PC-3 (cell line): Measurements from ENCODE around the gene EMC1. TPM values are rescaled to one million over a fixed set of nuclear protein-coding genes. Genes with fewer than 3 reads are reported as not detected.
A peak's percentile ranks its signal among the peaks of the same experiment; 100 is the strongest.

Source experiments
- ATAC-seq: fragments of 200-7000 bp; cut with Tn5 transposase; 2 replicates; pipeline ENCODE4 v1.9.1; 2020; ENCODE audit warnings: mild to moderate bottlenecking, moderate library complexity
- BruUV-seq: library from RNA; stranded (reverse); fragments of 400-500 nt; replicated peaks from 2 replicates; lab custom pipeline; 2021; lab: Mats Ljungman, UMichigan
- CTCF ChIA-PET: fragments of 300-600 bp; sonication (Branson Sonifier 250); formaldehyde crosslinking; loops from one replicate; lab custom pipeline; 2022; ENCODE audit warnings: antibody characterized with exemption; lab: Charles Lee
- POLR2A ChIA-PET: fragments of 300-600 bp; sonication (Branson Sonifier 250); formaldehyde crosslinking; loops from one replicate; lab custom pipeline; 2022; ENCODE audit warnings: antibody characterized with exemption; ENCODE audit not compliant: unreplicated experiment; lab: Charles Lee
- DNase-seq: peaks from one replicate; pipeline ENCODE4 v3.0.0-alpha.2; 2015
- H2AFZ ChIP-seq: fragments of 300-600 bp; sonication (generic); 2 replicates; pipeline ENCODE4 v1.6.0; 2016; ENCODE audit warnings: antibody characterized with exemption, low read length
- H3F3A ChIP-seq: fragments of 300-600 bp; sonication (generic); one replicate; pipeline ENCODE4 v1.6.0; 2017; ENCODE audit warnings: antibody characterized with exemption, low read length, control low read depth, mild to moderate bottlenecking; ENCODE audit not compliant: unreplicated experiment
- H3K27ac ChIP-seq: fragments of 300-600 bp; sonication (generic); 2 replicates; pipeline ENCODE4 v1.5.1; 2016; ENCODE audit warnings: mild to moderate bottlenecking, low read length
- H3K27me3 ChIP-seq: fragments of 300-600 bp; sonication (generic); 2 replicates; pipeline ENCODE4 v1.6.1; 2016; ENCODE audit warnings: low read length, mixed read lengths
- H3K36me3 ChIP-seq: fragments of 300-600 bp; sonication (generic); 2 replicates; pipeline ENCODE4 v1.6.1; 2016; ENCODE audit warnings: low read depth, mixed run types, low read length, mixed read lengths
- H3K4me1 ChIP-seq: fragments of 300-600 bp; sonication (generic); 2 replicates; pipeline ENCODE4 v1.5.1; 2016; ENCODE audit warnings: low read length; ENCODE audit not compliant: insufficient read depth
- H3K4me2 ChIP-seq: fragments of 300-600 bp; sonication (generic); 2 replicates; pipeline ENCODE4 v1.6.0; 2016; ENCODE audit warnings: low read length
- H3K4me3 ChIP-seq: fragments of 300-600 bp; sonication (generic); 2 replicates; pipeline ENCODE4 v1.5.1; 2016; ENCODE audit warnings: mild to moderate bottlenecking, low read length, mixed read lengths
- H3K79me2 ChIP-seq: fragments of 300-600 bp; sonication (generic); 2 replicates; pipeline ENCODE4 v1.6.1; 2017; ENCODE audit warnings: low read length, mixed read lengths
- H3K9ac ChIP-seq: fragments of 300-600 bp; sonication (generic); 2 replicates; pipeline ENCODE4 v1.6.0; 2016; ENCODE audit warnings: mild to moderate bottlenecking, low read length
- H3K9me2 ChIP-seq: fragments of 300-600 bp; sonication (generic); replicated peaks from 2 replicates; pipeline ENCODE4 v1.6.1; 2016; ENCODE audit warnings: mixed run types, low read length, mixed read lengths
- H3K9me3 ChIP-seq: fragments of 300-600 bp; sonication (generic); 2 replicates; pipeline ENCODE4 v1.6.1; 2016; ENCODE audit warnings: low read length, mixed read lengths
- H4K20me1 ChIP-seq: fragments of 300-600 bp; sonication (generic); 2 replicates; pipeline ENCODE4 v1.6.1; 2016; ENCODE audit warnings: low read length, mixed read lengths
- EZH2 ChIP-seq: fragments of 300-600 bp; sonication (generic); IDR thresholded peaks from one replicate; pipeline ENCODE4 v1.6.1; 2017; ENCODE audit warnings: antibody characterized with exemption, mild to moderate bottlenecking, low read length; ENCODE audit not compliant: unreplicated experiment
- EZH2phosphoT487 ChIP-seq: fragments of 300-600 bp; sonication (generic); IDR thresholded peaks from 2 replicates; pipeline ENCODE4 v1.6.1; 2018; ENCODE audit warnings: mild to moderate bottlenecking, antibody characterized with exemption, low read length, borderline replicate concordance
- intact Hi-C: fragments of 100-400 bp; cut with micrococcal nuclease; formaldehyde crosslinking; loops from 2 replicates; pipeline ENCODE4 v1.9.0; 2023
- total RNA-seq: library from RNA; depleted of rRNA; stranded (reverse); fragments of >200 nt; gene quantifications from 2 replicates; pipeline ENCODE4 v1.2.3, GENCODE V29; 2014
- TF ChIP-seq, protein P1 (sequence below): fragments of 300-600 bp; sonication (generic); conservative IDR thresholded peaks from 2 replicates; pipeline ENCODE4 v1.5.1; 2017; ENCODE audit warnings: antibody characterized with exemption, low read depth, mild to moderate bottlenecking, low read length

EMC1 gene
- total RNA-seq, 1 experiment from 2014 or later = 60.9 TPM

DNA sequence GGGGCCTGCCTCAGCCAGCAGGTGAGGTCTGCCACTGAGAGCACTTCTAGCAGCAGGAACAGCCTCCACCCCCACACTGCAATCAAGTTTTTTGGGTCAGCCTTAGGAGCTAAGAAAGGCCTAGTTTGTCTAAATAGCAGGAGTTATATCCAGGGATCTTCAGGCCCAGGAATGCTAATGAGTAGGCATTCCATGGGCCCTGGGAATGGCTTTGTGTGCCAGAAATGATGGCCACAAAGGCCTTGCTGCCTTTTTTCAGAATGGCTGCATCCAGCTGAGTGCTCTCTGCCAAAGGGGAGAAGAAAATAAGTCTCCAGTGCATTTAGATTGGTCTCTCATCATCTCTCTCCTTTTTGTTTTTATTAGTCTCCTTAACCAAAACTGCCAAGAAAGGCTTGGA, 3.1 kb upstream of the EMC1 start:
- peaks cover 26% of the 10 kb centered on the region for H4K20me1 ChIP-seq
- no peaks in the 10 kb centered on the region for H3K27me3 ChIP-seq
- TF ChIP-seq EZH2phosphoT487 (no peak), EZH2 (no peak)
- TF ChIP-seq, protein P1, sequence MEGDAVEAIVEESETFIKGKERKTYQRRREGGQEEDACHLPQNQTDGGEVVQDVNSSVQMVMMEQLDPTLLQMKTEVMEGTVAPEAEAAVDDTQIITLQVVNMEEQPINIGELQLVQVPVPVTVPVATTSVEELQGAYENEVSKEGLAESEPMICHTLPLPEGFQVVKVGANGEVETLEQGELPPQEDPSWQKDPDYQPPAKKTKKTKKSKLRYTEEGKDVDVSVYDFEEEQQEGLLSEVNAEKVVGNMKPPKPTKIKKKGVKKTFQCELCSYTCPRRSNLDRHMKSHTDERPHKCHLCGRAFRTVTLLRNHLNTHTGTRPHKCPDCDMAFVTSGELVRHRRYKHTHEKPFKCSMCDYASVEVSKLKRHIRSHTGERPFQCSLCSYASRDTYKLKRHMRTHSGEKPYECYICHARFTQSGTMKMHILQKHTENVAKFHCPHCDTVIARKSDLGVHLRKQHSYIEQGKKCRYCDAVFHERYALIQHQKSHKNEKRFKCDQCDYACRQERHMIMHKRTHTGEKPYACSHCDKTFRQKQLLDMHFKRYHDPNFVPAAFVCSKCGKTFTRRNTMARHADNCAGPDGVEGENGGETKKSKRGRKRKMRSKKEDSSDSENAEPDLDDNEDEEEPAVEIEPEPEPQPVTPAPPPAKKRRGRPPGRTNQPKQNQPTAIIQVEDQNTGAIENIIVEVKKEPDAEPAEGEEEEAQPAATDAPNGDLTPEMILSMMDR = no peak
- no peaks in the 10 kb centered on the region for H3K9me3 ChIP-seq
- H3K4me2 ChIP-seq = no peak overlapping the region
- BruUV-seq = no TSS peak
- ATAC-seq (no peak), DNase-seq (no peak)
- H3K79me2 ChIP-seq = peaks cover 65% of the 10 kb centered on the region
- H3K9me2 ChIP-seq = no peaks in the 10 kb centered on the region
- no peak overlapping the region for H3K9ac ChIP-seq
- H3K36me3 ChIP-seq = peaks cover 55% of the 10 kb centered on the region
- intact Hi-C loops = no loop called here
- no peak overlapping the region for H3K27ac ChIP-seq
- H3F3A ChIP-seq = no peaks in the 10 kb centered on the region
- no peak overlapping the region for H2AFZ ChIP-seq
- CTCF ChIA-PET = no interaction called here
- POLR2A ChIA-PET = no interaction called here
- peaks cover 22% of the 10 kb centered on the region for H3K4me1 ChIP-seq
- H3K4me3 ChIP-seq = no peak overlapping the region

DNA sequence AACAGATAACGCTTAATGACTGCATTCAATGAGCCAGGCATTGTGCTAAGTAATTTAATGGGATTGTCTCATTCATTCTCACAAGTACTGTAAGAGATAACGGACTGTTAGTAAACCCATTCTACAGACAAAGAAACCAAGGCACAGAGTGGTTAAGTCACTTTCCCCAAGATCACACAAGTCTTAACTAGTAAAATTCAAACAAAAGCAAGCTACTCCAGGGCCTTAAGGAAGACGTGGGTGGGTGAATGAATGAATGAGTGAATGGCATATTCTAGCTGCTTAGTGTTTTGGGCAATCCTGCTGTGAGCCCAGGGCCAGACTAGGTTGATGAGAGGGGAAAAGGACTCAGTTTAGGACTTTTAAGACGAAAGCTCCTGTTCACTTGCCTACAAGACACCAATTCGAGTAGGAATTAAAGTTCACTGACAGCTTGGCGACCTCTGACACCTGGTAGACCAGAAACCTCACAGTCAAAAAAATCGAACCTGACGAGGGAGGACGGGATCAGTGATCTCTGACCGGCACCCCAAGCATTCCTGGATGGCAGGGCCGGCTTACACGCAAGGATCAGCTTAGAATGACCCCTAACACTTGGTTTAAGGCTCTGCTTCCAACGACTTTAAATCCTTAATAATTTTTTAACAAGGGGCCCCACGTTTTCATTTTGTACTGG, 557 bp downstream of the EMC1 start:
- ATAC-seq = no peak

More for the DNA sequence above, 557 bp downstream of the EMC1 start:
- Histone ChIP-seq H3K4me1 (peaks cover 22% of the 10 kb centered on the region), H3F3A (no peaks in the 10 kb centered on the region), H3K9me3 (no peaks in the 10 kb centered on the region), H3K9me2 (no peaks in the 10 kb centered on the region), H3K27me3 (no peaks in the 10 kb centered on the region), H3K27ac (peak overlapping the region; percentile 85), H3K4me2 (peak overlapping the region; percentile 84), H3K36me3 (peaks cover 21% of the 10 kb centered on the region), H4K20me1 (peaks cover 29% of the 10 kb centered on the region), H3K9ac (peak overlapping the region; percentile 97), H3K79me2 (peaks cover 99% of the 10 kb centered on the region), H3K4me3 (peak overlapping the region; percentile 96), H2AFZ (peak overlapping the region; percentile 73)
- ChIA-PET POLR2A (no interaction called here), CTCF (no interaction called here)
- TF ChIP-seq EZH2phosphoT487 (no peak), EZH2 (no peak)
- TF ChIP-seq, protein P1 = no peak
- TSS peak; percentile 81 for BruUV-seq
- no peak for DNase-seq
- intact Hi-C loops = no loop called here
